Neural cell (in vitro differentiated cells): Measurements from ENCODE around the gene NELL2. TPM values are rescaled to one million over a fixed set of nuclear protein-coding genes. Genes with fewer than 3 reads are reported as not detected.

ENCODE experiments used
- H2AFZ ChIP-seq: fragments of 200-600, 300-800 bp; sonication (generic), shearing (Covaris generic); 2 replicates; pipeline ENCODE4 v1.6.0; 2014; ENCODE audit warnings: low read depth, mild to moderate bottlenecking, antibody characterized with exemption, low read length, moderate library complexity
- H3F3A ChIP-seq: fragments of 200-600 bp; shearing (Covaris generic); 2 replicates; pipeline ENCODE4 v1.6.1; 2016; ENCODE audit warnings: mild to moderate bottlenecking, moderate library complexity, mixed read lengths, antibody characterized with exemption, low read length; ENCODE audit not compliant: insufficient read depth, poor library complexity, severe bottlenecking
- H3K27ac ChIP-seq: fragments of 200-600, 300-800 bp; sonication (generic), shearing (Covaris generic); 2 replicates; pipeline ENCODE4 v1.5.1; 2014; ENCODE audit warnings: mild to moderate bottlenecking, low read length, moderate library complexity
- H3K27me3 ChIP-seq: fragments of 300-800, 200-600 bp; sonication (generic), shearing (Covaris generic); 2 replicates; pipeline ENCODE4 v1.6.0; 2014; ENCODE audit warnings: mild to moderate bottlenecking, low read depth, low read length, moderate library complexity; ENCODE audit not compliant: insufficient read depth
- H3K36me3 ChIP-seq: fragments of 300-800, 200-600 bp; sonication (generic), shearing (Covaris generic); 2 replicates; pipeline ENCODE4 v1.5.1; 2014; ENCODE audit warnings: mild to moderate bottlenecking, antibody characterized with exemption, low read length, moderate library complexity; ENCODE audit not compliant: insufficient read depth
- H3K4me2 ChIP-seq: fragments of 300-800, 200-600 bp; sonication (generic), shearing (Covaris generic); 2 replicates; pipeline ENCODE4 v1.6.0; 2014; ENCODE audit warnings: mild to moderate bottlenecking, low read length
- H3K4me3 ChIP-seq: fragments of 300-800, 200-600 bp; sonication (generic), shearing (Covaris generic); 2 replicates; pipeline ENCODE4 v1.5.1; 2014; ENCODE audit warnings: mild to moderate bottlenecking, low read length, moderate library complexity
- H3K79me2 ChIP-seq: fragments of 200-600 bp; shearing (Covaris generic); replicated peaks from 2 replicates; pipeline ENCODE4 v1.6.0; 2014; ENCODE audit warnings: mild to moderate bottlenecking, low read length, moderate library complexity; ENCODE audit not compliant: insufficient read depth
- H3K9ac ChIP-seq: fragments of 300-800, 200-600 bp; sonication (generic), shearing (Covaris generic); 2 replicates; pipeline ENCODE4 v1.6.1; 2016; ENCODE audit warnings: mild to moderate bottlenecking, low read length, mixed read lengths
- H3K9me2 ChIP-seq: fragments of 200-600 bp; shearing (Covaris generic); 2 replicates; pipeline ENCODE4 v1.6.1; 2016; ENCODE audit warnings: mild to moderate bottlenecking, low read length, mixed read lengths; ENCODE audit not compliant: insufficient read depth
- H3K9me3 ChIP-seq: fragments of 200-600, 300-800 bp; sonication (generic), shearing (Covaris generic); 2 replicates; pipeline ENCODE4 v1.6.1; 2016; ENCODE audit warnings: mild to moderate bottlenecking, mixed run types, low read length, moderate library complexity, mixed read lengths
- H4K20me1 ChIP-seq: fragments of 200-600 bp; shearing (Covaris generic); 2 replicates; pipeline ENCODE4 v1.6.1; 2016; ENCODE audit warnings: mild to moderate bottlenecking, mixed run types; ENCODE audit not compliant: insufficient read depth
- CTCF ChIP-seq: fragments of 450-650 bp; IDR thresholded peaks from 2 replicates; pipeline ENCODE4 v1.5.1; 2014; ENCODE audit warnings: antibody characterized with exemption, mild to moderate bottlenecking, moderate library complexity; ENCODE audit not compliant: poor library complexity, severe bottlenecking
- EP300 ChIP-seq: fragments of 450-650 bp; conservative IDR thresholded peaks from 2 replicates; pipeline ENCODE4 v1.6.1; 2014; ENCODE audit warnings: antibody characterized with exemption, mild to moderate bottlenecking, moderate library complexity; ENCODE audit not compliant: poor library complexity, severe bottlenecking
- EZH2 ChIP-seq: fragments of 200-600, 300-800 bp; shearing (Covaris generic), sonication (generic); IDR thresholded peaks from 2 replicates; pipeline ENCODE4 v1.6.1; 2014; ENCODE audit warnings: antibody characterized with exemption, low read length, borderline replicate concordance, mild to moderate bottlenecking; ENCODE audit not compliant: insufficient read depth, poor library complexity, severe bottlenecking
- MXI1 ChIP-seq: fragments of 450-650 bp; conservative IDR thresholded peaks from 2 replicates; pipeline ENCODE4 v1.6.1; 2014; ENCODE audit warnings: antibody characterized with exemption, mild to moderate bottlenecking; ENCODE audit not compliant: poor library complexity, severe bottlenecking
- POLR2AphosphoS5 ChIP-seq: IDR thresholded peaks from 2 replicates; pipeline ENCODE4 v1.6.1; 2012
- RAD21 ChIP-seq: fragments of 450-650 bp; conservative IDR thresholded peaks from 2 replicates; pipeline ENCODE4 v1.6.1; 2014; ENCODE audit warnings: antibody characterized with exemption, mild to moderate bottlenecking, moderate library complexity
- REST ChIP-seq: IDR thresholded peaks from 2 replicates; pipeline ENCODE4 v1.6.1; 2012; ENCODE audit warnings: borderline replicate concordance
- SMC3 ChIP-seq: fragments of 450-650 bp; conservative IDR thresholded peaks from 2 replicates; pipeline ENCODE4 v1.6.1; 2014; ENCODE audit warnings: antibody characterized with exemption, mild to moderate bottlenecking, moderate library complexity; ENCODE audit not compliant: poor library complexity
- TAF1 ChIP-seq: IDR thresholded peaks from 2 replicates; pipeline ENCODE4 v1.6.1; 2012; ENCODE audit warnings: low read depth
- polyA plus RNA-seq: library from polyadenylated mRNA; depleted of rRNA; stranded (reverse); fragments of >200 nt; gene quantifications from 2 replicates; pipeline ENCODE4 v1.2.3, GENCODE V29; 2014

Gene NELL2
- polyA plus RNA-seq, 1 donor from 2014 or later, result 41.8 TPM

GRCh38 chr12:44592626-44593025 lies 283.5 kb downstream of the NELL2 start:
- TF ChIP-seq POLR2AphosphoS5, result no peak
- Histone ChIP-seq H2AFZ (no peak overlapping the region), H3K27me3 (no peaks in the 10 kb centered on the region), H3K27ac (no peak overlapping the region), H3K4me2 (no peak overlapping the region), H3K36me3 (no peaks in the 10 kb centered on the region), H3K9ac (no peak overlapping the region), H3K9me3 (no peaks in the 10 kb centered on the region), H3K9me2 (no peaks in the 10 kb centered on the region), H3F3A (no peaks in the 10 kb centered on the region), H3K4me3 (no peak overlapping the region), H4K20me1 (no peaks in the 10 kb centered on the region), H3K79me2 (no peaks in the 10 kb centered on the region)

GRCh38 chr12:44589697-44590096 lies 286.4 kb downstream of the NELL2 start:
- no peaks in the 10 kb centered on the region for H3K9me3 ChIP-seq
- TF ChIP-seq RAD21 (no peak), REST (no peak), CTCF (no peak), EZH2 (no peak), SMC3 (no peak), TAF1 (no peak), EP300 (no peak), POLR2AphosphoS5 (no peak), MXI1 (no peak)
- no peaks in the 10 kb centered on the region for H3F3A ChIP-seq
- no peaks in the 10 kb centered on the region for H3K79me2 ChIP-seq
- H3K4me3 ChIP-seq, result no peak overlapping the region
- H3K9ac ChIP-seq, result no peak overlapping the region
- no peak overlapping the region for H3K4me2 ChIP-seq
- H3K27ac ChIP-seq, result no peak overlapping the region
- H3K36me3 ChIP-seq, result no peaks in the 10 kb centered on the region
- no peaks in the 10 kb centered on the region for H3K9me2 ChIP-seq
- no peak overlapping the region for H2AFZ ChIP-seq
- no peaks in the 10 kb centered on the region for H4K20me1 ChIP-seq
- no peaks in the 10 kb centered on the region for H3K27me3 ChIP-seq

- TF ChIP-seq MXI1, result no peak
- no peak for TF ChIP-seq POLR2AphosphoS5
- TF ChIP-seq CTCF, result no peak
- no peaks in the 10 kb centered on the region for H3K9me2 ChIP-seq
- no peaks in the 10 kb centered on the region for H4K20me1 ChIP-seq
- no peaks in the 10 kb centered on the region for H3F3A ChIP-seq
- no peak overlapping the region for H3K27ac ChIP-seq
- no peaks in the 10 kb centered on the region for H3K27me3 ChIP-seq
- H2AFZ ChIP-seq, result no peak overlapping the region
- no peaks in the 10 kb centered on the region for H3K9me3 ChIP-seq
- H3K36me3 ChIP-seq, result no peaks in the 10 kb centered on the region
- H3K79me2 ChIP-seq, result no peaks in the 10 kb centered on the region
- H3K4me3 ChIP-seq, result no peak overlapping the region
- no peak overlapping the region for H3K4me2 ChIP-seq
- no peak overlapping the region for H3K9ac ChIP-seq
Measured at GRCh38 chr12:44588651-44589050, 287.5 kb downstream of the NELL2 start.
